ENCODE measurements around the gene CERS3.

Gene CERS3

GRCh38 chr15:100533886-100534285 is 5.1 kb upstream of the CERS3 start:
- no peak overlapping the region for H3K27ac ChIP-seq
- TF ChIP-seq CTCF (IDR thresholded peaks at IDR 0.05), result no peak
- no peak overlapping the region for H3K4me3 ChIP-seq
- DNase-seq (ENCODE audit: low spot score), result no peak

- TF ChIP-seq CTCF (IDR thresholded peaks at IDR 0.05), result no peak
- no peak for DNase-seq (ENCODE audit: low spot score)
These were observed 3.1 kb upstream of the CERS3 start for GRCh38 chr15:100531823-100532327.

GRCh38 chr15:100531204-100531603 is 2.5 kb upstream of the CERS3 start:
- no peak for TF ChIP-seq CTCF (IDR thresholded peaks at IDR 0.05)
- no peak for DNase-seq (ENCODE audit: low spot score)
- H3K4me3 ChIP-seq, result no peak overlapping the region

More at GRCh38 chr15:100531823-100532327, 3.1 kb upstream of the CERS3 start:
- H3K4me3 ChIP-seq, result no peak overlapping the region
- no peak overlapping the region for H3K27ac ChIP-seq

GRCh38 chr15:100529556-100529955 is 806 bp upstream of the CERS3 start:
- Histone ChIP-seq H3K27ac (no peak overlapping the region), H3K4me3 (no peak overlapping the region)
- no peak for DNase-seq (ENCODE audit: low spot score)
- no peak for TF ChIP-seq CTCF (IDR thresholded peaks at IDR 0.05)

More at GRCh38 chr15:100531204-100531603, 2.5 kb upstream of the CERS3 start:
- H3K27ac ChIP-seq, result no peak overlapping the region

GRCh38 chr15:100526027-100526481 is 2.7 kb downstream of the CERS3 start:
- Histone ChIP-seq H3K27ac (no peak overlapping the region), H3K4me3 (no peak overlapping the region)
- no peak for TF ChIP-seq CTCF (IDR thresholded peaks at IDR 0.05)
- no peak for DNase-seq (ENCODE audit: low spot score)

GRCh38 chr15:100525436-100525835 is 3.3 kb downstream of the CERS3 start:
- no peak for DNase-seq (ENCODE audit: low spot score)
- no peak overlapping the region for H3K27ac ChIP-seq
- no peak overlapping the region for H3K4me3 ChIP-seq
- TF ChIP-seq CTCF (IDR thresholded peaks at IDR 0.05), result no peak

GRCh38 chr15:100524326-100524725 is 4.4 kb downstream of the CERS3 start:
- H3K27ac ChIP-seq, result no peak overlapping the region
- no peak for TF ChIP-seq CTCF (IDR thresholded peaks at IDR 0.05)
- H3K4me3 ChIP-seq, result no peak overlapping the region
- DNase-seq (ENCODE audit: low spot score), result no peak

Data from coronary artery (tissue), 2 donors.